Erythroblast (primary cell): ENCODE data around the gene MLN.

Experiments
- GATA1 ChIP-seq: IDR thresholded peaks from 2 replicates; pipeline ENCODE4 v1.6.1; 2011; ENCODE audit warnings: low read depth, mild to moderate bottlenecking, control low read depth, low read length, moderate library complexity
- POLR2A ChIP-seq: IDR thresholded peaks from 2 replicates; pipeline ENCODE4 v1.6.1; 2011; ENCODE audit warnings: mild to moderate bottlenecking, low read length

DNA sequence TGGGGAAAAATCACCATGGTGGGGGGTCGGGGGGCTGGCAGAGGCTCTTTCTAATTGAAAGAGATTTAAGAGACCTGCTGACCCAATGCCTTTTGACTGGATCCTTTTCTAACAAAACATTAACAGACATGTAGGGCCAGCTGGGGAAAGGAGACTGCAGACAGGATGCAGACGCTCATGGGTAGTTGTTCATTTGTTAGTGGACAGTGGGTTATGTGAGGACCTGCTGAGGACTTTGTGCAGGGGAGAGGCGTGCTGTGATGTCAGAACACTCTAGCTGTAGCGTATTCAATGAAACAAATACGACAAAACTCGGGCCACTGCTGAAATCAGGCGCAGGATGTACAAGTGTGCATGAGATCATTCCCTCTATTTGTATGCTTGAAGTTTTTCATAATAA, 58.3 kb downstream of the MLN start:
- TF ChIP-seq POLR2A (no peak), GATA1 (no peak)
